Fibroblast of the aortic adventitia (primary cell): ENCODE data around the gene TMCO4. TPM values are rescaled to one million over a fixed set of nuclear protein-coding genes. Genes with fewer than 3 reads are reported as not detected.

Experiments
- DNase-seq: peaks from one replicate; pipeline ENCODE4 v3.0.0-alpha.2; 2010; ENCODE audit warnings: low read depth
- H3K4me3 ChIP-seq: 2 replicates; pipeline ENCODE4 v1.5.1; 2011; ENCODE audit warnings: low read depth, mild to moderate bottlenecking, control low read depth, low read length, moderate library complexity
- CTCF ChIP-seq: IDR thresholded peaks from 2 replicates; pipeline ENCODE4 v1.5.1; 2011; ENCODE audit warnings: mild to moderate bottlenecking, low read length, control low read depth, inconsistent platforms; ENCODE audit not compliant: insufficient read depth
- total RNA-seq: library from RNA; depleted of rRNA; stranded (reverse); fragments of >200 nt; gene quantifications from 2 replicates; pipeline ENCODE4 v1.2.3, GENCODE V29; 2012; ENCODE audit warnings: low replicate concordance

TMCO4 gene
- total RNA-seq, 1 donor, result 30.9 TPM

GRCh38 chr1:19665496-19666465 lies 133.9 kb downstream of the TMCO4 start:
- no peak for TF ChIP-seq CTCF
- no peak for DNase-seq

GRCh38 chr1:19665186-19665495 lies 134.6 kb downstream of the TMCO4 start:
- H3K4me3 ChIP-seq, result no peak overlapping the region
- TF ChIP-seq CTCF, result no peak
- DNase-seq, result no peak

More at GRCh38 chr1:19665496-19666465, 133.9 kb downstream of the TMCO4 start:
- H3K4me3 ChIP-seq, result no peak overlapping the region

GRCh38 chr1:19664453-19665185 lies 135.1 kb downstream of the TMCO4 start, which contains the start of gene HTR6:
HTR6 (plus strand) TSS chr1:19664875; CDS start chr1:19665754, 879 bp downstream.
- no peak for TF ChIP-seq CTCF
- DNase-seq, result no peak
- H3K4me3 ChIP-seq, result peak within 1 kb of the TSS; percentile 31

GRCh38 chr1:19662313-19662712 lies 137.4 kb downstream of the TMCO4 start:
- no peak for TF ChIP-seq CTCF
- DNase-seq, result no peak
- no peak overlapping the region for H3K4me3 ChIP-seq

GRCh38 chr1:19661721-19662228 lies 137.9 kb downstream of the TMCO4 start:
- peak; percentile 65 for TF ChIP-seq CTCF
- DNase-seq, result peak; percentile 79
- H3K4me3 ChIP-seq, result no peak overlapping the region

GRCh38 chr1:19658186-19658585 lies 141.5 kb downstream of the TMCO4 start:
- DNase-seq, result no peak
- TF ChIP-seq CTCF, result no peak
- no peak overlapping the region for H3K4me3 ChIP-seq
